Esophagus squamous epithelium (tissue), 5 donors: ENCODE data around the gene BID. TPM values are rescaled to one million over a fixed set of nuclear protein-coding genes. Genes with fewer than 3 reads are reported as not detected.
A peak's percentile ranks its signal among the peaks of the same experiment; 100 is the strongest.

ENCODE experiments used
- DNase-seq: peaks from one replicate; lab custom pipeline; 2025; lab: John Stamatoyannopoulos, UW
- H3K27ac ChIP-seq, 4 donors: fragments of 200-600 bp; sonication (generic); one replicate each; pipeline ENCODE4 v1.5.1; 2016 to 2019; ENCODE audit warnings: mild to moderate bottlenecking in 1 of 4
- H3K27me3 ChIP-seq, 4 donors: fragments of 200-600 bp; sonication (generic); 1 replicate in 3 of 4; 2 replicates in 1 of 4; pipeline versions ENCODE4 v1.5.1 to v1.6.0; 2017 to 2021; ENCODE audit warnings: antibody characterized with exemption in 1 of 4
- H3K36me3 ChIP-seq, 3 donors: fragments of 200-600 bp; sonication (generic); one replicate each; pipeline ENCODE4 v1.5.1; 2016 to 2019
- H3K4me1 ChIP-seq, 3 donors: fragments of 200-600 bp; sonication (generic); one replicate each; pipeline ENCODE4 v1.5.1; 2017 to 2019
- H3K4me3 ChIP-seq, 4 donors: fragments of 200-600 bp; sonication (generic); 1 replicate in 3 of 4; 2 replicates in 1 of 4; pipeline ENCODE4 v1.5.1; 2016 to 2019; ENCODE audit warnings: mild to moderate bottlenecking in 2 of 4, moderate library complexity in 1 of 4
- H3K9me3 ChIP-seq, 3 donors: fragments of 200-600 bp; sonication (generic); one replicate each; pipeline ENCODE4 v1.5.1; 2016 to 2019
- POLR2A ChIP-seq, 4 donors: fragments of 450-650 bp; IDR thresholded peaks; one replicate each; pipeline ENCODE4 v1.6.1; 2017; ENCODE audit warnings: antibody characterized with exemption in 4 of 4, mild to moderate bottlenecking in 4 of 4, moderate library complexity in 3 of 4
- WGBS, 2 donors: methylation state at CpG; one replicate each; pipeline ENCODE4 v1.1.5; 2018; 5-methylcytosine and 5-hydroxymethylcytosine counted together
- intact Hi-C: fragments of 100-400 bp; cut with DNase I; formaldehyde crosslinking; loops from one replicate; pipeline ENCODE4 v1.15.0; 2022
- total RNA-seq, 4 donors: library from RNA; depleted of rRNA; stranded (reverse); fragments of >200 nt; gene quantifications; one replicate each; pipeline ENCODE4 v1.1.0, GENCODE V29; 2016
- TF ChIP-seq, protein P1 (sequence below), 6 experiments: fragments of 450-650 bp in 4 of 6; fragments of 200-600 bp in 2 of 6; sonication (generic) in 2 of 6; IDR thresholded peaks; one replicate each; pipeline ENCODE4 v1.5.1; 2016 to 2019; ENCODE audit warnings: antibody characterized with exemption in 6 of 6, mild to moderate bottlenecking in 4 of 6, moderate library complexity in 4 of 6
- donor health status: DM: yes; HTN: yes; CAD: no.

The BID gene
- total RNA-seq, 4 donors from 2014 or later = 10.6 to 32.9 (median 22.7) TPM

DNA sequence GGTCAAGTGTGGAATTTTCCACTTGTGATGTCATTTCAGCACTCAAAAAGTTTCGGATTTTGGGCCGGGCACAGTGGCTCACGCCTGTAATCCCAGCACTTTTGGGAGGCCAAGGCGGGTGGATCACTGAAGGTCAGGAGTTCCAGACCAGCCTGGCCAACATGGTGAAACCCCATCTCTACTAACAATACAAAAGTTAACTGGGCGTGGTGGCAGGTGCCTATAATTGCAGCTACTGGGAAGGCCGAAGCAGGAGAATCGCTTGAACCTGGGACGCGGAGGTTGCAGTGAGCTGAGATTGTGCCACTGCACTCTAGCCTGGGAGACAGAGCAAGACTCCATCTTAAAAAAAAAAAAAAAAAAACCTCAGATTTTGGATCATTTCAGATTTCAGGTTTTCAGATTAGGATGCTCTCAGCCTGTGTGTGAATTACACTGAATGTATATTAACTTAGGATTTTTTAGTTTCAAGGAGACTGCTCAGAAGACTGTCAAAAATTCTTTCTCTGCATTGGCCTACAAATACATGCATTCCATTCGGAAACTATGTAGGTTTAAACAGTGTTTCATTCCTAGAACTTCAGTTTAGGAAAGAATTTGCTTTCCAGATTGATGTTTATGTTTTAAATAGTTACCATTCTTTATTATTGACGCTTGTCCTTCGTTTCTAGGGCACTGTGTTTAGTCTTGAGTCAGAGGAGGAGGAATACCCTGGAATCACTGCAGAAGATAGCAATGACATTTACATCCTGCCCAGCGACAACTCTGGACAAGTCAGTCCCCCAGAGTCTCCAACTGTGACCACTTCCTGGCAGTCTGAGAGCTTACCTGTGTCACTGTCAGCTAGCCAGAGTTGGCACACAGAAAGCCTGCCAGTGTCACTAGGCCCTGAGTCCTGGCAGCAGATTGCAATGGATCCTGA, 48.0 kb downstream of the BID start:
- Histone ChIP-seq H3K4me3 (no peak overlapping the region), H3K27ac (peak overlapping the region in 1 of 4 donors; percentile 10), H3K9me3 (no peaks in the 10 kb centered on the region), H3K4me1 (peaks cover 0 to 26% (median 0%) of the 10 kb centered on the region in 3 donors), H3K27me3 (no peaks in the 10 kb centered on the region), H3K36me3 (peaks cover 8 to 65% (median 28%) of the 10 kb centered on the region in 3 donors)
- TF ChIP-seq, protein P1, sequence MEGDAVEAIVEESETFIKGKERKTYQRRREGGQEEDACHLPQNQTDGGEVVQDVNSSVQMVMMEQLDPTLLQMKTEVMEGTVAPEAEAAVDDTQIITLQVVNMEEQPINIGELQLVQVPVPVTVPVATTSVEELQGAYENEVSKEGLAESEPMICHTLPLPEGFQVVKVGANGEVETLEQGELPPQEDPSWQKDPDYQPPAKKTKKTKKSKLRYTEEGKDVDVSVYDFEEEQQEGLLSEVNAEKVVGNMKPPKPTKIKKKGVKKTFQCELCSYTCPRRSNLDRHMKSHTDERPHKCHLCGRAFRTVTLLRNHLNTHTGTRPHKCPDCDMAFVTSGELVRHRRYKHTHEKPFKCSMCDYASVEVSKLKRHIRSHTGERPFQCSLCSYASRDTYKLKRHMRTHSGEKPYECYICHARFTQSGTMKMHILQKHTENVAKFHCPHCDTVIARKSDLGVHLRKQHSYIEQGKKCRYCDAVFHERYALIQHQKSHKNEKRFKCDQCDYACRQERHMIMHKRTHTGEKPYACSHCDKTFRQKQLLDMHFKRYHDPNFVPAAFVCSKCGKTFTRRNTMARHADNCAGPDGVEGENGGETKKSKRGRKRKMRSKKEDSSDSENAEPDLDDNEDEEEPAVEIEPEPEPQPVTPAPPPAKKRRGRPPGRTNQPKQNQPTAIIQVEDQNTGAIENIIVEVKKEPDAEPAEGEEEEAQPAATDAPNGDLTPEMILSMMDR (IDR thresholded peaks at IDR 0.05) = no peak
- TF ChIP-seq POLR2A (IDR thresholded peaks at IDR 0.05) = no peak
- DNase-seq = no peak
- WGBS, 2 donors = 72 to 87% methylated on average over 11 to 13 of the region's 13 CpGs
- intact Hi-C loops = no loop called here

DNA sequence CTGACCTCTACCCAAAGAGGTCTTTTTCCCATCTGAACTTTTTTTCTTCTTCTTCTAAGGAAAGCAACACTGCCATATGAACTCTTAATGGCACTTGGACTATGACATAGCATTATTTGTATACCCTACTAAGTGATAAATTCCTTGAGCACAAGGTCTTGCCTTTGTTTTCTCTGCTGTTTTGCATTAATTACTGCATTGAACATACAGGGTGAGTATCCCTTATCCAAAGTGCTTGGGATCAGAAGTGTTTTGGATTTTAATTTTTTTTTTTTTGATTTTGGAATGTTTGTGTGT, 48.8 kb downstream of the BID start:
- H3K27me3 ChIP-seq = no peaks in the 10 kb centered on the region
- H3K27ac ChIP-seq = peak overlapping the region in 2 of 4 donors; percentile 29 to 47
- intact Hi-C loops = no loop called here
- no peak for DNase-seq
- peaks cover 0 to 26% (median 0%) of the 10 kb centered on the region in 3 donors for H3K4me1 ChIP-seq
- no peaks in the 10 kb centered on the region for H3K9me3 ChIP-seq
- H3K36me3 ChIP-seq = peaks cover 8 to 58% (median 25%) of the 10 kb centered on the region in 3 donors
- TF ChIP-seq, protein P1 (IDR thresholded peaks at IDR 0.05) = no peak
- no peak for TF ChIP-seq POLR2A (IDR thresholded peaks at IDR 0.05)
- H3K4me3 ChIP-seq = no peak overlapping the region

DNA sequence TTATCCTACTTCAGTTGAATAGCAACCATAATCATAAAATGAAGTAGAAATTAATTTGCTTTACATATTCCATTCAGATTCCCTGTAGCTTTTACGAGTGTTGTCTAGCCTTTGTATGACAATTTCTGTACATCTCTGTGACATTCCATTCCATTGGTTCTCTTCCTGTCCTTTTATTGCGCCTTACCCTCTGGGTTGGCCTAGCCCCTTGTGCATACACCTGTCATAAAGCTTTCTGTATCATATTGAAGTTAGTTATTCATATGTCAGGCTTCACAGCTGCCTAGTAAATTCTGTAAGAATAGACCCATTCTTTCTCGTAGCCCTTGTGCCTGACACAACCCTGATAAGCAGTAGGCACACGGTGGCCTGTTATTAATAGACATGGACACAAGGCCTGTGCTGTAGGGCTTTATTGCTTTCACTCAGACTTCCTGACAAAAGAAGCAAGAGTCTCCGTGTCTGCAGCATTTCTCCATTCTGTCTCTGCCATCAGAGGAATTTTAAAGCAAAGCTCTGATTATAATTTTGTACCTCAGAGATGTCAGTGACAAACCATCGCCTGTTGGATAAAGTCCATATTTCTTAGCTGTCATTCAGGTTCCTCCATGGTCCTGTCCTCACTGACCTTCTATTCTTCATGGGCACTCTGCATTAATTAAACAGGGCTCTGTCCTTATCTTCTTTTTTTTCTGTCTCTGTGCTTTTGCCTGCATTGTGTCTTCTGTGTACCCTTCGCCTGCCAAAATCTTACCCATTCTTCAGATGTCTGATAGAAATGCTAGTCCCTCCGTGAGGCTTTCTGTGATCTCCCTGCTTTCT, 49.4 kb downstream of the BID start:
- peaks cover 8 to 54% (median 20%) of the 10 kb centered on the region in 3 donors for H3K36me3 ChIP-seq
- H3K27ac ChIP-seq = peak overlapping the region in 3 of 4 donors; percentile 10 to 47 (median 29)
- no peaks in the 10 kb centered on the region for H3K9me3 ChIP-seq
- H3K4me3 ChIP-seq = no peak overlapping the region
- no peak for DNase-seq
- H3K4me1 ChIP-seq = peaks cover 0 to 26% (median 0%) of the 10 kb centered on the region in 3 donors
- WGBS, 2 donors = 75 to 81% methylated on average over 8 of the region's 8 CpGs
- no peaks in the 10 kb centered on the region for H3K27me3 ChIP-seq
- TF ChIP-seq POLR2A (IDR thresholded peaks at IDR 0.05) = no peak
- TF ChIP-seq, protein P1 (IDR thresholded peaks at IDR 0.05) = no peak
- intact Hi-C loops = no loop called here

DNA sequence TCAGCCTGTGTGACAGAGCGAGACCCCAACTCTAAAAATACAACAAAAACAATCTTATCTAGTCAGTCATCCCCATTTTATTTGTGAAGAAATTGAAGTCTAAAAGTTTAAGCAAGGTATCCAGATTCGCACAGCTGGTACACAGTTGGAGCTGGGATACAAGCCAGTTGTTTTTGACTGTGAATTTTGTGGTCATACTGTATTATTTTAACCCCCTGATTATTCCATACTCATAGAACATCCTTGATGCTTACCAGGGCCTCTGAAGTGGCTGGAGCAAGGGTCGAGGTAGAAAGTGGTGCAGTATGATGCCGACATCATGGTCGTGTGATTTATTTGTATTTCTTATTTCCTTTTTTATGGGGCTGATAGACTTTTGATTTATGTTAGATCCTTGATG, 50.0 kb downstream of the BID start:
- Histone ChIP-seq H3K27me3 (no peaks in the 10 kb centered on the region), H3K4me1 (peaks cover 0 to 26% (median 0%) of the 10 kb centered on the region in 3 donors), H3K4me3 (no peak overlapping the region), H3K27ac (peak overlapping the region in 1 of 4 donors; percentile 47), H3K9me3 (no peaks in the 10 kb centered on the region), H3K36me3 (peaks cover 8 to 53% (median 14%) of the 10 kb centered on the region in 3 donors)
- DNase-seq = no peak
- TF ChIP-seq POLR2A (IDR thresholded peaks at IDR 0.05) = no peak
- TF ChIP-seq, protein P1 (IDR thresholded peaks at IDR 0.05) = no peak
- intact Hi-C loops = no loop called here
- 88 to 89% methylated on average over 5 of the region's 5 CpGs for WGBS, 2 donors
